ENCODE data around the gene DHFR.

Gene DHFR

DNA sequence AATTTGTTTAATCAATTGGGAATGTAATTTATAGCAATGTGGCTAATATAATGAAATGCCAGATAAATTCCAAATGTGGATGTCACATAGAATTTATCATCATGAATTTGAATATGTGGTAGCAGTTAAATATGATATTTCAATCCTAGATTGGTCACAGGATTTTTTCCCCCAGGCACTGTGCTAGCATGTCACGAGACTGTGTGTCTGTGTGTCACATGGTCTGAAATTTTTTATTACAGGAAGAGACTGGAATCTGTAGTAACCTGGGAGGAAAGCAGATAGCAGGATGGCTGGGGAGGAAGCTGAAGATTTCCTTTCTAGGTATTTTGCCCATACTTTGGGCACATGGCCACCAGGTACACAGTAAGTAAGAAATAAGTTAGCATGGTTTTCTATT lies 35.7 kb downstream of the DHFR start:
- FAIRE-seq, result no peak
- TF ChIP-seq CTCF (IDR thresholded peaks at IDR 0.05; ENCODE audit: insufficient read depth, missing control alignments), result no peak
- DNase-seq (ENCODE audit: insufficient read length, low spot score), result no peak

GRCh38 chr5:80618438-80618837 lies 36.3 kb downstream of the DHFR start:
- no peak for TF ChIP-seq CTCF (IDR thresholded peaks at IDR 0.05; ENCODE audit: insufficient read depth, missing control alignments)
- FAIRE-seq (no peak), DNase-seq (ENCODE audit: insufficient read length, low spot score) (no peak)

- no peak for FAIRE-seq
- TF ChIP-seq CTCF (IDR thresholded peaks at IDR 0.05; ENCODE audit: insufficient read depth, missing control alignments), result no peak
Observed at GRCh38 chr5:80615266-80615914, 39.4 kb downstream of the DHFR start.

DNA sequence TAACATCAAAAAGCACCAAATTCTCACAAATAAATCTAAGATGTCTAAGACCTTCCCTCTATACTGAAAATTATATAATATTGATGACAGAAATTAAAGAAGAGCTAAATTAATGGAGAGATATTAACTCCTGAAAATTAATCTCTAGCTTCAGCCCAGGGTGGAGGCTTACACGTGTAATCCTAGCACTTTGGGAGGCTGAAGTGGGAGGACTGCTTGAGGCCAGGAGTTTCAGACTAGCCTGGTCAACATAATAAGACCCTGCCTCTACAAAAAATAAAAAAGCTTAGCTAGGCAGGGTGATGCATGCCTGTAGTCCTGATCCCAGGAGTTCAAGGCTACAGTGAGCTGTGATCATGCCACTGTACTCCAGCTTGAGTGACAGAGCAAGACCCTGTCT lies 45.1 kb downstream of the DHFR start:
- DNase-seq (ENCODE audit: insufficient read length, low spot score) (no peak), FAIRE-seq (no peak)
- no peak for TF ChIP-seq CTCF (IDR thresholded peaks at IDR 0.05; ENCODE audit: insufficient read depth, missing control alignments)

More at GRCh38 chr5:80615266-80615914, 39.4 kb downstream of the DHFR start:
- no peak for DNase-seq (ENCODE audit: insufficient read length, low spot score)

GRCh38 chr5:80608731-80609130 lies 46.1 kb downstream of the DHFR start:
- TF ChIP-seq CTCF (IDR thresholded peaks at IDR 0.05; ENCODE audit: insufficient read depth, missing control alignments), result no peak
- DNase-seq (ENCODE audit: insufficient read length, low spot score) (no peak), FAIRE-seq (no peak)

GRCh38 chr5:80607832-80608231 lies 47.0 kb downstream of the DHFR start:
- FAIRE-seq (no peak), DNase-seq (ENCODE audit: insufficient read length, low spot score) (no peak)
- no peak for TF ChIP-seq CTCF (IDR thresholded peaks at IDR 0.05; ENCODE audit: insufficient read depth, missing control alignments)

- TF ChIP-seq CTCF (IDR thresholded peaks at IDR 0.05; ENCODE audit: insufficient read depth, missing control alignments), result no peak
- no peak for DNase-seq (ENCODE audit: insufficient read length, low spot score)
- no peak for FAIRE-seq
Observed at GRCh38 chr5:80607343-80607742, 47.4 kb downstream of the DHFR start.

Measured in D721Med (cell line).